ENCODE measurements around the gene MRPL39.
A peak's percentile ranks its signal among the peaks of the same experiment; 100 is the strongest.

MRPL39 gene

DNA sequence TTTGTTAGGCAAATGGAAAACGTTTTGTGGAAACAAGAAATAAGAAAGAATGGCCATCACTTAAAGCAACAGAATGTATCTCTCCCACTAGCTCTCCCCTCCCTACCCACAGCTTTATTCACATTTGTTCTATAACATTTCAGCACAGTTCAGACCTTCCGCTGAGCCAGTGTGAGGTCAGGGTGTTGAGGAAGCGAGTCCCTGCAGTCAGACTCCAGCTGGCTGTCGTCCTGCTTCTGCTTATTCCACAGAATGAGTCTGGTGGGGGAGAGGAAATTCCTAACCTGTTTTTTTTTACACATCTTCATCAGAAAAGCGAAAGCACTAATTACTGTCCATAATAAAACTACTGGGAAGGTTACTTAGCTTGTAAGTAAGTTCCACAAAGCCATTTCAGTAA lies 39.0 kb downstream of the MRPL39 start:
- DNase-seq (ENCODE audit: low read depth in 3 of 3), result no peak

DNA sequence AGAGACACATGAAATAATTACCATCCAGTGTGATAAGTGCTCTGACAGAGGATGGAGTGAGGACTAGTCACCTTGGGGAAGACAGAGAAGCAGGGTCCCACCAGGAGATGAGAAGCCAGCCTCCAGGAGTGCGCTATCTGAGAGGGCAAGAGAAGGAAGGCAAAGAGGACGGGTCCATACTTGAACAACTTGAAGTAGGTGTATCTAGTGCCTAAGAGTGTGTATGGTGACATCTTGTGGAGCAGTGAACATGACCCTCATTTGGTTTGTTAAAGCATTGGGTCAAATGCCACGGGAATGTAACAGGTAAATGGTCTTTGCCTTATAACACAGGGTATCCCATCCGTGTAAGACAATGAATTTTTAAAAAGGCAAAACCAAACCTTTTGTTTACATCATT lies 39.8 kb downstream of the MRPL39 start:
- DNase-seq (ENCODE audit: low read depth in 3 of 3), result no peak

DNA sequence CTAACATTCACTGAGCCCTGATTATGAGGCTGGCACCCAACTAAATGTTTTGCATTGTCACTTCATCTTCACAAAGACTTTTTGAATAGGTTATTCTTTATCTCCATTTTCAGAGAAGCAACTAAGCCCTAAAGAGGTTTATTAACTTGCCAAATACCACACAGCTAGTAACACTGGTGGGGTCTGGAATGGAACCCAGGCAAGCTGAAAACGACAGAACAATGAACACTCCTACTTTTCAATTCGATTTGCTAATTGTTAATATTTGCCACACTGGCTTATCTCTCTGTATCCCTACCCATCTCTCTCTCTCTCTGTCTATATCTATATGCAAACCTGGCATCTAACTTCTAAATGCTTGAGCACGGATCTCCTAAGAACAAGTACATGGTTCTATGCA lies 40.6 kb downstream of the MRPL39 start:
- DNase-seq (ENCODE audit: low read depth in 3 of 3), result no peak

DNA sequence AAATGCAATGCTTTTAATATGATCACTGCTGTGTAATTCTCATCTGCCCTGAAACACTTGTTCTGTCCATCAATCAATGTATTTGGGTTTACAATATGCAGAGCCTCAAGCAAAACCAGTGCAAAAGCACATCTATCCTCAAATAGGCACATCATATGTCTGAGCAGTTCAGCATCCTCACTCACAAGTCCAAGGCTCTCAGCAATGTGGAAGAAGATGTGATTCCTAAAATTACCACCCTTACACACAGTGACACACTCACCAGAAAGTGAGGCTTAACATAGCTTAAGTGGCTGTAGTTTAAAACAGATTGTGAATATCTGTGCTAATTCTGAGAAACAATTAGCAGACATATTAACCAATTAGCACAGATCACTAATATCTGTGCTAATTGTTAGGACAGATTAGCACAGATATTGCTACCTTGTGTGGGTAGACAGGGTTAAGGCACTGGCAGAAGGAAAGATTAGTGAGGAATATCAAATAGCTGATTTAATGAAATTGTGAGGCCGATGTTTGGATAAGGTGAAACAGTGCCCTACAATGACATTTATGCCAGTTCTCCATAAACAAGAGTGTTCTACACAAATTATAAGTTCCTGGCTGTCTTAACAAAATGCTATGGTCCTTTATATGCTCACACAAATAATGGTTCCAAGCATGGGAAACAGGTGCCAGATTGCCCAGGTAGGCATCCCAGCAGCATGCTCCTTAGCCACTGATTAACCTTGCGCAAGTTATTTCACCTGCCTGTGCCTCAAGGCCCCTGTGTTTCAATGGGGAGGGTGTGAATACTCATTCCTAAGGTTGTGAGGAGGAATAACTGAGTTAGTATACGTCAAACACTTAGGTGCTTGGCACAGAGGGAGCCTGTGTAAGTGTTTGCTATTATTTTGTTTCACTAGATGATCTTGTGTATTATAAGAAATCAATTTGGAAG lies 41.7 kb downstream of the MRPL39 start:
- no peak for DNase-seq (ENCODE audit: low read depth in 3 of 3)

DNA sequence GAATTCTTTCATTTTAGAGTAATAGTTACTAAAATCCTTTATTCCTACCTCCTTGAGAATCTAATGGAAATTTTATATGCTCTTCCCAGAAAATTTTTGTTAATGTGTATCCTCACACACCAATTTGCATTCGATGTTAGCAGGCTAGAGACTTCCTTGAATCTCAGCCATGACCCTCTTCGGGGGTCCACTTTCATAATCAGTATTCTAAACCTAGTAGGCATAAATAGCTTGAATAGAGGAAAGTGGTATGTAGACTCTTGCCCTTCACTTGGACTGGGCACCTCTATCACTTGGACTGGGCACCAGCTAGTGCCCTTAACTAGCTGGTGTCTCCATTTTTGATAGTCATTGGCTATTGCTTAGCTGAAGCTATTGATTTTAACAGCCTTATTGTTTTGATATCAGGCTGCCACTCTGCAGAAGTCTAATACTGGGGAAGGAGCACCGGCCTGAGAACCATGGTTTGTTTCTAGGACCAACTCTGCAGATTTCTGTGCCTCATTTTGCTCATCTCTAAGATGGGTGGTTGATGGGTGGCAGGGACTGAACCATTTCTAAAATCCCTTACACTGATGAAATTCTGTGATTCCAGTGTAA lies 42.8 kb downstream of the MRPL39 start:
- DNase-seq (ENCODE audit: low read depth in 3 of 3), result no peak

DNA sequence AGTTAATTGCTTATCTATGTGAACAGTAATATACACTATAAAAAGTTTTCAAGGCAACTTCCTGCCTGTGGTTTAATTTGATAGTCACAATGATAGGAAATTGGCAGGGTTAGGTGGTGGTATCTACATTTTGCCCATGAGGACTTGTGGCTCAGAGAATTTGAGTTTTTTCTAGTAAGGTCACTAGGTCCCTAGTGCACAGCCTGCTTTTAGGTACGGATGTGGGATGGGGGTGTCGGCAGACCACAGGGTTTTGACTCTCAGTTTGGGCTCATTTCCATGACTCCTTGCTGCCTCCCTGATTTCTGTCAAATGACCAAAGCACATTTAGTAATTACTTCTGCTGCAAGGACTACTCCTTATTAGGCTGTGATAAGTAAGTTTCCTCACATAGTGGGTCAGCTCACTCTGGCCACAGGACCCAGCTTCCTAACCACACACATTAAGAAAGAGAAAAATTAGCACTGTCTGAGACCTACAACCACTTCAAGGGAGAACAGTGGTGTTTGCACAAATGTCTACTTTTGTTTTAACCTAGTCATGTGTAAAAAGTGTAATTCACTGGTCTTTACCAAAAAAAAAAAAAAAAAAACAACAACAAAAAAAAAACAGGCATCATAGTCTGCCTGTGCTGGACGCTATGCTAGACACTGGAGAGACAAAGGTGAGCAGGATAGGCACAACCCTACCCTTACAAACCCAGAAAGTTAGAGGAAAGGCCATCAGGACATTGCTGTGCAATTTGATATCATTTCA lies 43.7 kb downstream of the MRPL39 start:
- no peak for DNase-seq (ENCODE audit: low read depth in 3 of 3)

DNA sequence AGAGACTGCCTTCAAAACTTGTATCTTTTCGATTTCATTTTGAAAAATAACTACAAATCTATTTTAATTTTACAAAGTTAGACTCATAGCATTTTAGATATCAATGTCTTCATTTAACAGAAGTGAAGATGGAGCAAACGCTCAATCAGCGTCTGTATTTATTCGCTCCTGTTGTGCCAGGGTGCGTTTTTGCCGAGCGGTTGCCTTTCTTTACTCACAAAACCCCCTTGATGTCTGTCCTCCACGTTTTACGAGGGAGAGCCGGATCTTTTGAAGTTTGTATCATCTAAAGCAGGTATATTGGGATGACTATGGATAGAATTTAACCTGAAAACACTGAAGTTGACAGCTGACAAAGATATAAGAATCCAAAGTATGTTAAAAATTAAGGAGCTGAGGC lies 44.6 kb downstream of the MRPL39 start:
- no peak for DNase-seq (ENCODE audit: low read depth in 3 of 3)

DNA sequence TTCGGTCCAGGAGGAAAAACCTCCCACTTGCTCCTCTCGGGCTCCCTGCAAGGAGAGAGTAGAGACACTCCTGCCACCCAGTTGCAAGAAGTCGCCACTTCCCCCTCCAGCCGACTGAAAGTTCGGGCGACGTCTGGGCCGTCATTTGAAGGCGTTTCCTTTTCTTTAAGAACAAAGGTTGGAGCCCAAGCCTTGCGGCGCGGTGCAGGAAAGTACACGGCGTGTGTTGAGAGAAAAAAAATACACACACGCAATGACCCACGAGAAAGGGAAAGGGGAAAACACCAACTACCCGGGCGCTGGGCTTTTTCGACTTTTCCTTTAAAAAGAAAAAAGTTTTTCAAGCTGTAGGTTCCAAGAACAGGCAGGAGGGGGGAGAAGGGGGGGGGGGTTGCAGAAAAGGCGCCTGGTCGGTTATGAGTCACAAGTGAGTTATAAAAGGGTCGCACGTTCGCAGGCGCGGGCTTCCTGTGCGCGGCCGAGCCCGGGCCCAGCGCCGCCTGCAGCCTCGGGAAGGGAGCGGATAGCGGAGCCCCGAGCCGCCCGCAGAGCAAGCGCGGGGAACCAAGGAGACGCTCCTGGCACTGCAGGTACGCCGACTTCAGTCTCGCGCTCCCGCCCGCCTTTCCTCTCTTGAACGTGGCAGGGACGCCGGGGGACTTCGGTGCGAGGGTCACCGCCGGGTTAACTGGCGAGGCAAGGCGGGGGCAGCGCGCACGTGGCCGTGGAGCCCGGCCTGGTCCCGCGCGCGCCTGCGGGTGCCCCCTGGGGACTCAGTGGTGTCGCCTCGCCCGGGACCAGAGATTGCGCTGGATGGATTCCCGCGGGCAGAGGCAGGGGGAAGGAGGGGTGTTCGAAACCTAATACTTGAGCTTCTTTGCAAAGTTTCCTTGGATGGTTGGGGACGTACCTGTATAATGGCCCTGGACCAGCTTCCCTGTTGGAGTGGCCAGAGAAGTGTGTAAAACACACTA lies 45.3 kb downstream of the MRPL39 start:
- DNase-seq (ENCODE audit: low read depth in 3 of 3), result peak; percentile 74 to 83 (median 79)

DNA sequence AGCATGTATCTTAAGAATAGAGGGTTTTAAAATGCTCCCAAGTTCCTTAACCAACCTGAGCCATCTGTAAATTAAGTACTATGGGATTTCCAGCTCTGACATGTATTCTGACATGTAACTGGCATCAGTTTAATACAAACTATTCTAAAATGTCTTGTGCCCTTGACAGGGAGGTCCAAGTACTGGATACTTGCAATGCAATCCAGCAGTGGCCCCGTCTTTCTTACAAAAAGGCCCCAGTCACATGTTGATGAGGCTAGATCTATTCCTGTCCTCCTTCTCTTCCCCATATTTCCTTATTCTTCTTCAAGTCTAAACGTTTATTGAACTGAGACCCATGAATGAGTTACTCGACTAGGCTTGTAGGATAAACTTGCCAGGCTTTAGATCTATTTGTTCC lies 46.4 kb downstream of the MRPL39 start:
- DNase-seq (ENCODE audit: low read depth in 3 of 3), result no peak

DNA sequence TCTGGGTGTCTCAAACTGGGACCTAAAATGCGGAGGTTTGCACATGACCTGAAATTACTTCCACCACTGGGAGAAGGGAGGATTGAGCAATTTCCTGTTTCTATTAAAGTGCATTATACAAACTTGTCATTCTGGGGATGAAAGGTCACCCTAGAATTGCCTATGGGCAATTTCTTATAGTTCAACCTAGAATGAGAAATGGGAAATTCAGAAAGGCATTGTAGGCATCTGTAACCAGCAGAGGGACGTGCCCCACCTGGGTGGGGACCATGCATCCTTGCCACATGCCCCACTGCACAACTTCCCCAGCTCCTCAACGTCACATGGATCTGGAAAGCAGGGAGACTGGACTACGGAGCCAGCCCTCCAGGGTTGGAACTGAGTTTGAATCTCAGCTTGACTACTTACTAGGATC lies 47.0 kb downstream of the MRPL39 start:
- DNase-seq (ENCODE audit: low read depth in 3 of 3), result no peak

DNA sequence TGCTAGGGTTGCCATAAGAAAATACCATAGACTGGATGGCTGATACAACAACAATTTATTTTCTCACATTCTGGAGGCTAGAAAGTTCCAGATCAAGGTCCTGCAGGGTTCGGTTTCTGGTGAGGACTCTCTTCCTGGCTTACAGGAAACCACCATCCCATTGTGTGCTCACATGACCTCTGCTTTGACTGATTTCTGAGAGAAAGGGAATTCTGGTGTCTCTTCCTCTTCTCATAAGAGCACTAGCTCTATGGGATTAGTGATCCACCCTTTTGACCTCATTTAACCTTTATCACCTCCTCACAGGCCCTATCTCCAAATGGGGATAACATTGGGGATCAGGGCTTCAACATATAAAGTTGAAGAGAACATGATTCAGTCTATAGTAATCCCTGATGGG lies 47.5 kb downstream of the MRPL39 start:
- no peak for DNase-seq (ENCODE audit: low read depth in 3 of 3)

DNA sequence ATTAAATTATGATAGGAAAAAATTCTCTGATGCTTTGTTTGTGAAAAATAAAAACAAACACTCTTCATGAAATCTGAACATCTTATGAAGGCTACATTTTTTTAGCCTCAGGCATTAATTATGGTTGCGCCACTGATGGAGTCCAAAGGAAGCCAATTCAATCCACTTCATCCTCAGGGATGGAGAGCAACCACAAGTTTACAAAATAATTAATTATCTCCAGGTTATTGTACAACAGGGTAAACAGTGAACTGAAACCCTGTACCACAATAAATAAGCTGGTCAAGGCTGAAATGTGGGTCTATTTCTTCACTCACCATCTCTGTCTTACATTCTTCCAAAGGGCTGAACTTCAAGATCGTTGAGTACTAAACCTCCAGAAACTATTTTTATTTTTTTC lies 49.2 kb downstream of the MRPL39 start:
- no peak for DNase-seq (ENCODE audit: low read depth in 3 of 3)

DNA sequence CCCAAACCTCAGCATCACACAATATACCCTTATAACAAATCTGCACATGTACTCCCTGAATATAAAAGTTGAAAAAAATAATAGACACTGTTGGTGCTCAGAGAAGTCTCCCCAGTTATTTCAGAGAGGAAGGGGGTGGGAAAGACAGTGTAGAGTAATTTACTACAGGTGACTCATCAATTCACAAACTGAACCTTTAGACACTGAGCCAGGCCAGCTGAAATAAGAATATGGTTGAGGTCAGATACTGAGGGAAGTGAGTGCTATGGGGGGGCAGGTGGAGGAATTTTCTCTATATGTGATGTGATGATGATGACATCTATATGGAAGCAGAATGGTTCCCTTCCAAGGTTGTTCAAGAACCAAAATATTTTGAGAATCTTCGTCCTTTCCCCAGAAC lies 50.1 kb downstream of the MRPL39 start:
- no peak for DNase-seq (ENCODE audit: low read depth in 3 of 3)

DNA sequence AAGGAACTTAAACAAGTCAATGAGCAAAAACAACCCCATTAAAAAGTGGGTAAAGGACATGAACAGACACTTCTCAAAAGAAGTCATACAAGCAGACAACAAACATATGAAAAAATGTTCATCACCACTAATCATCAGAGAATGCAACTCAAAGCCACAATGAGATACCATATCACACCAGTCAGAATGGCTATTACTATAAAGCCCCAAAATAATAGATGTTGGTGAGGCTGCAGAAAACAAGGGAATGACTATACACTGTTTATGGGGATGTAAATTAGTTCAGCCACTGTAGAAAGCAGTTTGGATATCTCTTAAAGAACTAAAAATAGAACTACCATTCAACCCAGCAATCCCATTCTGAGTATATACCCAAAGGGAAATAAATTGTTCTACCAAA lies 51.2 kb downstream of the MRPL39 start:
- no peak for DNase-seq (ENCODE audit: low read depth in 3 of 3)

DNA sequence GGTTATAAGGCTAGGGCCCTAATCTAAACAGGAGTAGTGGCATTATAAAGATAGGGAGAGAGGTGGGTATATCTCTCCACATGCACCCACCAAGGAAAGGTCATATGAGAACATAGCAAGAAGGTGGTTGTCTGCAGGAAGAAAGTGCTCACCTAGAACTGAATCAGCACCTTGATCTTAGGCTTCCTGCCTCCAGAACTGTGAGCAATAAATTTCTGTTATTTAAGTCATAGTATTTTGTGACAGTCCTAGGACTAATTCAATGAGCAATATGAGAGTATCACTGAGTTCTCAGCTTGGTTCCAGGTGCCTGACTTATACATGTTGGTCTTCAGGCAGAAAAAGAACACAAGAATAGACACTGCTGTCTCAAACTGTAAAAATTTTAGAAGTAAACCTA lies 51.8 kb downstream of the MRPL39 start:
- DNase-seq (ENCODE audit: low read depth in 3 of 3), result no peak

DNA sequence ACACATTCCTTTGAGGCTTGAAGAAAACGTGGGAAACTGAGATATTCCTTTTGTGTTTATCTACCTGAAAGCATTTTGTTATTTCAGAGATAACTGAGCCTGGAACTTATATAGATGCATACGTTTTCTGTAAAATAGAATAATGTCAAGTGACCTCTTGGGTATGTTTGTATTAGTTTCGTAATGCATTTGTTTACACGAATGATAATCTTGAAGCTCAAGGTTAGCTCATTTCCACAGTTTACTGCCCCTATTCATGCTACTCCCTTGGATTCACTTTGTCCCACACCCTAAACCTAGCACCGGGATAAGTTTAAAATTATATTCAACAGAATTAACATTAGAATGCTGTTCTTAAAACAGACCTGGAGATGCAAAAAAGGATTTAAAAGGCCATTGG lies 54.4 kb downstream of the MRPL39 start:
- no peak for DNase-seq (ENCODE audit: low read depth in 3 of 3)

DNA sequence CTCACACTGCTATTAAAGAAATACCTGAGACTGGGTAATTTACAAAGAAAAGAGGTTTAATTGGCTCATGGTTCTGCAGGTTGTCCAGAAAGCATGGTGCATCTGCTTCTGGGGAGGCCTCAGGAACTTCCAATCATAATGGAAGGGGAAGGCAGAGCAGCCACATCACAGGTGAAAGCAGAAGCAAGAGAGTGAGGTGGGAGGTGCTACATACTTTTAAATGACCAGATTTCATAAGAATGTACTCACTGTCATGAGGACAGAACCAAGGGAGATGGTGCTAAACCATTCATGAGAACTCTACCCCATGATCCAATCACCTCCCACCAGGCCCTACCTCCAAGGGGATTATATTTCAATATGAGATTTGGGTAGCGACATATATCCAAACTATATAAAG lies 55.7 kb downstream of the MRPL39 start:
- DNase-seq (ENCODE audit: low read depth in 3 of 3), result no peak

DNA sequence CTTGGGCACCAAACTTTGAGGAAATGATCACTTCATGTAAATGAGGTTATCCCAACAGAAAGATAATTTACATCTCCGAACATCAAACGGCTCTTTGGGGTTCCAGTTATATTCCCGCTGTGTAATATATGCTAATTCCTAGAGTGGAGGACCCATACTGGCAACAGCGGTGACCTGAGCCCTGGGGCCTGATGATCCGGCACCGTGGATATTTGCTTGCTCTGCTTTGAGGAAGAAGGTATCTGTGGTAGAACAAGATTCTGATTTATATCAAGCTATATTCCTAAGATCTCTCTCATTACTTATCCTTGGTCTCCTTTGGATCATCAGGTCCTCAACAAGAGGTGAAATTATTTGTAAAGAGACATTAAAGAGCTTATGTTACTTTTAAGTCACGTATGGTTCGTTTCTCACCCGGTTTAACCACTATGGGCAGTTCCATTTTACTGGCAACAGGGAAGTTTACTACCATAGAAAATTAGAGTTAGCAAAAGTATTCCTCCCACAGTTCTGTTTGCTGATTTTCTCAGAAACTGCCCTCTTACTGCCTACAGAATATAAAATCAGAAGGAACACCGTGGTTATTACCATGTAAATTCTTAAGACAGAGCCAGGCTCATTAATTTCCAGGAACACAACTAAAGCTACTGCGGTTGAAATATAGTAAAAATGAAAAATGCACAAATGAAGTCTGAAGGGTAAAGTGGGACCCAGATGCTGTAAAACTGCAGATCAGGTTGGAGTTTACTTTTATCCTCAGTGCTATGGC lies 56.7 kb downstream of the MRPL39 start:
- DNase-seq (ENCODE audit: low read depth in 3 of 3), result no peak

DNA sequence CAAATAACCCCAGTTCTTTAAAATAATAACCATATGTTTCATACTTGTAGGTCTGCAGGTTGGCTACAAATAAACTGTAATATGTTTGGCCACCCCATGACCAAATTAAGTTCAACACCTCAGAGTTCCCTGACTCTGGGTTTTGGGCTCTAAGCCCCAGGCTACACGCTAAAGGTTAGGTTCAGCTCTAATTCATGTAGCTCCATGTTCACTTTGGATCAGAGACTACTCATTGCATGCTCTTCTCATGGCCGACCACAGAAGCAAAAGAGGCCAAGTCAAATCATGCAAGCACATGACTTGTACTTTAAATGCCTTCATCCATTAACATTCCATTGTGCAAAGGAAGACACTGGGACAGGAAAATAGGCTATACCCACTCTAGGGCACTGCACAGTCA lies 66.2 kb downstream of the MRPL39 start:
- DNase-seq (ENCODE audit: low read depth in 3 of 3), result no peak

DNA sequence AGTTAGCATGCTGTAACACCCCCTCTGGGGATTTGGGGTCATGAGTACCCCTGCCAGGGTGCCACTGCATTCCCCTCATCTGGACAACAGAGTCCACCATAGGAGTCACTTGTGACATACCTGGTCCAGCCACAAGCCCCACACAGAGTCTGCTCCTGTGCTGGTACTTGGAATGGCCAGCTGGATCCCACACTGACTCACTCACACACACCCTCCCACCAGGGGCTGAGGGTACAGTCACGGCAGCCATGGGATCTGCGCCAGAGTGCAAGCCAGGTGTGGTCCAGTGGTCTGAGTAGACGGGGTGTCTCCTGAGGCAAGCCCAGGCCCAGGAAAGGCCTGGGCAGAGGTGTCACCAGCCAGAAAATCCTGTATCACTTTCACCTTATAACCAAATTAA lies 67.7 kb downstream of the MRPL39 start:
- no peak for DNase-seq (ENCODE audit: low read depth in 3 of 3)

DNA sequence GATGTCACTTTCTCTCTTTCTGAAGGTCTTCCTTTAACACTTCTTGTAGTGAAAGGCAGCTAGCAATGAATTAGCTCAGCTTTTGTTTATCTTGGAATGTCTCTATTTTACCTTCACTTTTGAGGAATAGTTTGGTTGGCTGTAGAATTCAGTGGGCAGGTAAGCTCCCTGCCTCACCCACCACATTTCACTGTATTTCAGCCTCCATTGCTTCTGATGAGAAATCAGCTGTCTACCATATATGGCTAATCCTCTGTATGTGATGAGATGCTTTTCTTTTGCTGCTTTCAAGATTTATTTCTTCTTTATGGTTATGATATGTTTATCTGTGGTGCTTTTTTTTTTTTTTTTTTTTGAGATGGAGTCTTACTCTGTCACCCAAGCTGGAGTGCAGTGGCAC lies 70.1 kb downstream of the MRPL39 start:
- no peak for DNase-seq (ENCODE audit: low read depth in 3 of 3)
